OCI-LY3 (cell line): ENCODE data around the gene DDB1.

Experiments used
- H2AFZ ChIP-seq: fragments of 200-600, 300-600 bp; shearing (Covaris generic); 2 replicates; pipeline ENCODE4 v1.6.0; 2014; ENCODE audit warnings: antibody characterized with exemption, low read depth, low read length
- H3K27ac ChIP-seq: fragments of 200-600, 300-600 bp; sonication (generic); 2 replicates; pipeline ENCODE4 v1.5.1; 2014; ENCODE audit warnings: mild to moderate bottlenecking, low read length, moderate library complexity, mixed read lengths
- H3K27me3 ChIP-seq: fragments of 200-600, 300-600 bp; sonication (generic); 2 replicates; pipeline ENCODE4 v1.6.1; 2014; ENCODE audit warnings: low read depth, low read length, mixed read lengths
- H3K36me3 ChIP-seq: fragments of 200-600, 300-600 bp; sonication (generic); replicated peaks from 2 replicates; pipeline ENCODE3; 2014; ENCODE audit warnings: low read depth, low read length, mixed read lengths
- H3K4me1 ChIP-seq: fragments of 300-600, 200-600 bp; sonication (generic); 2 replicates; pipeline ENCODE4 v1.6.1; 2014; ENCODE audit warnings: low read length, mixed read lengths
- H3K4me2 ChIP-seq: fragments of 200-600, 300-600 bp; sonication (generic); 2 replicates; pipeline ENCODE4 v1.6.1; 2014; ENCODE audit warnings: low read length, mixed read lengths
- H3K4me3 ChIP-seq: fragments of 300-600, 200-600 bp; sonication (generic); 2 replicates; pipeline ENCODE4 v1.5.1; 2014; ENCODE audit warnings: antibody characterized with exemption, mild to moderate bottlenecking, low read length, moderate library complexity
- H3K79me2 ChIP-seq: fragments of 300-600, 200-600 bp; shearing (Covaris generic); 2 replicates; pipeline ENCODE4 v1.6.1; 2014; ENCODE audit warnings: mild to moderate bottlenecking, low read length, mixed read lengths
- H3K9ac ChIP-seq: fragments of 300-600, 200-600 bp; shearing (Covaris generic); 2 replicates; pipeline ENCODE4 v1.6.0; 2014; ENCODE audit warnings: mild to moderate bottlenecking, low read length, moderate library complexity
- H3K9me3 ChIP-seq: fragments of 200-600, 300-600 bp; shearing (Covaris generic); 2 replicates; pipeline ENCODE4 v1.6.1; 2014; ENCODE audit warnings: low read length, mixed read lengths; ENCODE audit not compliant: insufficient read depth
- H4K20me1 ChIP-seq: fragments of 200-600, 300-600 bp; sonication (generic); 2 replicates; pipeline ENCODE4 v1.6.1; 2016; ENCODE audit warnings: low read length, mixed read lengths; ENCODE audit not compliant: insufficient read depth
- EZH2phosphoT487 ChIP-seq: fragments of 200-600 bp; shearing (Covaris generic); IDR thresholded peaks from 2 replicates; pipeline ENCODE4 v1.6.1; 2018; ENCODE audit warnings: antibody characterized with exemption, mixed run types, low read depth
- TF ChIP-seq, protein P1 (sequence below): fragments of 200-600, 300-600 bp; sonication (generic); IDR thresholded peaks from 2 replicates; pipeline ENCODE4 v1.5.1; 2014; ENCODE audit warnings: antibody characterized with exemption, low read length, low read depth

The DDB1 gene

GRCh38 chr11:61294717-61295595 is 37.9 kb downstream of the DDB1 start, which contains the start of gene VWCE:
Gene VWCE (minus strand): TSS chr11:61295316. CDS start chr11:61295037, 279 bp downstream.
- Histone ChIP-seq H3K4me1 (peaks cover 15% of the 10 kb centered on the region; the same call in 1 of the 2 replicates), H3K9ac (peak within 1 kb of the TSS; percentile 72), H2AFZ (peak within 1 kb of the TSS; percentile 63), H3K79me2 (peaks cover 20% of the 10 kb centered on the region), H4K20me1 (no peaks in the 10 kb centered on the region), H3K36me3 (peaks cover 19% of the 10 kb centered on the region), H3K4me2 (peak within 1 kb of the TSS; percentile 85), H3K27me3 (no peaks in the 10 kb centered on the region), H3K9me3 (no peaks in the 10 kb centered on the region), H3K4me3 (peak within 1 kb of the TSS; percentile 85), H3K27ac (peak within 1 kb of the TSS; percentile 48)
- no peak for TF ChIP-seq EZH2phosphoT487
- TF ChIP-seq, protein P1, sequence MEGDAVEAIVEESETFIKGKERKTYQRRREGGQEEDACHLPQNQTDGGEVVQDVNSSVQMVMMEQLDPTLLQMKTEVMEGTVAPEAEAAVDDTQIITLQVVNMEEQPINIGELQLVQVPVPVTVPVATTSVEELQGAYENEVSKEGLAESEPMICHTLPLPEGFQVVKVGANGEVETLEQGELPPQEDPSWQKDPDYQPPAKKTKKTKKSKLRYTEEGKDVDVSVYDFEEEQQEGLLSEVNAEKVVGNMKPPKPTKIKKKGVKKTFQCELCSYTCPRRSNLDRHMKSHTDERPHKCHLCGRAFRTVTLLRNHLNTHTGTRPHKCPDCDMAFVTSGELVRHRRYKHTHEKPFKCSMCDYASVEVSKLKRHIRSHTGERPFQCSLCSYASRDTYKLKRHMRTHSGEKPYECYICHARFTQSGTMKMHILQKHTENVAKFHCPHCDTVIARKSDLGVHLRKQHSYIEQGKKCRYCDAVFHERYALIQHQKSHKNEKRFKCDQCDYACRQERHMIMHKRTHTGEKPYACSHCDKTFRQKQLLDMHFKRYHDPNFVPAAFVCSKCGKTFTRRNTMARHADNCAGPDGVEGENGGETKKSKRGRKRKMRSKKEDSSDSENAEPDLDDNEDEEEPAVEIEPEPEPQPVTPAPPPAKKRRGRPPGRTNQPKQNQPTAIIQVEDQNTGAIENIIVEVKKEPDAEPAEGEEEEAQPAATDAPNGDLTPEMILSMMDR, result peak; percentile 43

GRCh38 chr11:61293867-61294716 is 38.8 kb downstream of the DDB1 start:
- H2AFZ ChIP-seq, result peak overlapping the region; percentile 63
- H4K20me1 ChIP-seq, result no peaks in the 10 kb centered on the region
- H3K9ac ChIP-seq, result peak overlapping the region; percentile 72
- H3K27ac ChIP-seq, result peak overlapping the region; percentile 48
- peaks cover 15% of the 10 kb centered on the region; the same call in 1 of the 2 replicates for H3K4me1 ChIP-seq
- no peaks in the 10 kb centered on the region for H3K27me3 ChIP-seq
- TF ChIP-seq, protein P1, result peak; percentile 12; the same call in 1 of the 2 replicates
- TF ChIP-seq EZH2phosphoT487, result no peak
- peak overlapping the region; percentile 85 for H3K4me3 ChIP-seq
- peaks cover 13% of the 10 kb centered on the region for H3K36me3 ChIP-seq
- H3K79me2 ChIP-seq, result peaks cover 20% of the 10 kb centered on the region
- peak overlapping the region; percentile 85 for H3K4me2 ChIP-seq
- H3K9me3 ChIP-seq, result no peaks in the 10 kb centered on the region

DNA sequence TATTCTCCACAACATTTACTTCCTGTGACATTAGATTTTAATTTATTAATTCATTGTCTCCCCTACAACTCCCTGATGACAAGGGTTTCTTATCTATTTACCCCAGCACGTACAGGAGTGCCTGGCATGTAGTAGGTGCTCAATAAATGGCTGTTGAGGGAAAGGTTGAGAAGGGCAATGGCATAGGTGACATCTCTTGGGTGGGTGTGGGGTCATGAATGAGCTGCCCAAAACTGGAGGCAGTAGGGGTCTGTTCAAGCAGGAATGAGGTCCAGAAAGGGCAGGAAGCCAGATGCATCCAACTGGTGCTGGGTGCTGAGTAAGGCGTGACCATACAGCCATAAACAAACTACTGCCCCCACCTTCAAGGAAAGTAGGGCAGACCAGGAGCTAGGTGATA is 40.5 kb downstream of the DDB1 start:
- Histone ChIP-seq H3K4me2 (no peak overlapping the region), H4K20me1 (no peaks in the 10 kb centered on the region), H3K79me2 (peaks cover 20% of the 10 kb centered on the region), H2AFZ (no peak overlapping the region), H3K27me3 (no peaks in the 10 kb centered on the region), H3K27ac (no peak overlapping the region), H3K9me3 (no peaks in the 10 kb centered on the region), H3K4me1 (peaks cover 11% of the 10 kb centered on the region; the same call in 1 of the 2 replicates), H3K4me3 (no peak overlapping the region), H3K9ac (no peak overlapping the region), H3K36me3 (peaks cover 1% of the 10 kb centered on the region)
- no peak for TF ChIP-seq EZH2phosphoT487
- TF ChIP-seq, protein P1, result no peak
